Breast epithelium (tissue), 4 donors: ENCODE measurements around the gene ATP6V1F. TPM values are rescaled to one million over a fixed set of nuclear protein-coding genes. Genes with fewer than 3 reads are reported as not detected.
A peak's percentile ranks its signal among the peaks of the same experiment; 100 is the strongest.

Experiments used
- DNase-seq, 2 donors: peaks; one replicate each; pipeline ENCODE4 v3.0.0-alpha.2; 2019; ENCODE audit warnings: low spot score in 2 of 2
- H3K27ac ChIP-seq, 2 donors: fragments of 200-600 bp; sonication (generic) in 1 of 2; one replicate each; pipeline ENCODE4 v1.5.1; 2016 to 2019; ENCODE audit warnings: mild to moderate bottlenecking in 1 of 2
- H3K27me3 ChIP-seq, 2 donors: fragments of 200-600 bp; sonication (generic) in 1 of 2; one replicate each; pipeline versions ENCODE4 v1.5.1 to v1.6.0; 2017 to 2019; ENCODE audit warnings: control low read depth in 1 of 2, mild to moderate bottlenecking in 1 of 2
- H3K36me3 ChIP-seq: fragments of 200-600 bp; one replicate; pipeline ENCODE4 v1.5.1; 2019
- H3K4me1 ChIP-seq, 2 donors: fragments of 200-600 bp; sonication (generic); one replicate each; pipeline ENCODE4 v1.5.1; 2016 to 2019; ENCODE audit warnings: control low read depth in 1 of 2
- H3K4me3 ChIP-seq, 3 donors: fragments of 200-600 bp; sonication (generic); 1 replicate in 2 of 3; 2 replicates in 1 of 3; pipeline ENCODE4 v1.5.1; 2016 to 2019; ENCODE audit warnings: mild to moderate bottlenecking in 3 of 3, moderate library complexity in 2 of 3
- H3K9me3 ChIP-seq, 2 donors: fragments of 200-600 bp; sonication (generic) in 1 of 2; one replicate each; pipeline ENCODE4 v1.5.1; 2016 to 2019; ENCODE audit warnings: control low read depth in 1 of 2
- CTCF ChIP-seq, 3 donors: fragments of 450-650 bp; IDR thresholded peaks; one replicate each; pipeline ENCODE4 v1.5.1; 2016 to 2017; ENCODE audit warnings: antibody characterized with exemption in 3 of 3, mild to moderate bottlenecking in 3 of 3, moderate library complexity in 3 of 3
- POLR2A ChIP-seq: fragments of 450-650 bp; IDR thresholded peaks from one replicate; pipeline ENCODE4 v1.6.1; 2016; ENCODE audit warnings: antibody characterized with exemption, mild to moderate bottlenecking, moderate library complexity
- POLR2AphosphoS5 ChIP-seq, 3 donors: sonication (generic); formaldehyde crosslinking; IDR thresholded peaks; one replicate each; pipeline ENCODE4 v1.6.1; 2017; ENCODE audit warnings: antibody characterized with exemption in 3 of 3
- intact Hi-C: fragments of 100-400 bp; cut with DNase I; formaldehyde crosslinking; loops from one replicate; pipeline ENCODE4 v1.15.1; 2023; ENCODE audit warnings: low total_unique reads
- total RNA-seq, 3 donors: library from RNA; depleted of rRNA; stranded (reverse); fragments of >200 nt; gene quantifications; one replicate each; pipeline ENCODE4 v1.1.0, GENCODE V29; 2016

Gene ATP6V1F
- total RNA-seq, 3 donors from 2014 or later, result 117 to 174 (median 127) TPM

DNA sequence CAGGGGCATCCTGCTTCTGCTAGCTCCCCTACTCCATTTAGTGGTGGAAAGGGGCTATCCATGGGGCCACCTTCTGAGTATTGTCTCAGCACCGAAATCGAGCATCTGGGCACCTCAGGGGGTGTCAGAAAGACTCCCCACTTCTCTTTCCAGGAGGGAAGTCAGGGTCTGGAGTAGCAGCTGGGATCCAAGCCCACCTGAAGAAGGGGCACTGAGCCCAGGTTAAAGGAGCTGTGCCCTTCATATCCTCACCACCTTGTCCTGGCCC, 29.8 kb upstream of the ATP6V1F start:
- Histone ChIP-seq H3K4me3 (peak overlapping the region; percentile 51 to 85 (median 53)), H3K4me1 (peaks cover 0 to 7% of the 10 kb centered on the region in 2 donors), H3K27ac (peak overlapping the region; percentile 68 to 90), H3K36me3 (no peaks in the 10 kb centered on the region), H3K9me3 (no peaks in the 10 kb centered on the region), H3K27me3 (peaks cover 0 to 9% of the 10 kb centered on the region in 2 donors)
- intact Hi-C loops, result no loop called here
- DNase-seq, result no peak
- TF ChIP-seq CTCF (IDR thresholded peaks at IDR 0.05), result no peak
- TF ChIP-seq POLR2AphosphoS5 (IDR thresholded peaks at IDR 0.05), result no peak
- no peak for TF ChIP-seq POLR2A

GRCh38 chr7:128833148-128833945, 29.3 kb upstream of the ATP6V1F start:
- H3K36me3 ChIP-seq, result no peaks in the 10 kb centered on the region
- no peaks in the 10 kb centered on the region for H3K9me3 ChIP-seq
- peaks cover 0 to 9% of the 10 kb centered on the region in 2 donors for H3K27me3 ChIP-seq
- peak overlapping the region; percentile 68 to 90 for H3K27ac ChIP-seq
- intact Hi-C loops, result no loop called here
- peaks cover 0 to 7% of the 10 kb centered on the region in 2 donors for H3K4me1 ChIP-seq
- H3K4me3 ChIP-seq, result peak overlapping the region in 1 of 3 donors; percentile 85
- DNase-seq, result peak in 1 of 2 donors; percentile 24
- TF ChIP-seq POLR2A (no peak), CTCF (IDR thresholded peaks at IDR 0.05) (no peak), POLR2AphosphoS5 (IDR thresholded peaks at IDR 0.05) (no peak)

DNA sequence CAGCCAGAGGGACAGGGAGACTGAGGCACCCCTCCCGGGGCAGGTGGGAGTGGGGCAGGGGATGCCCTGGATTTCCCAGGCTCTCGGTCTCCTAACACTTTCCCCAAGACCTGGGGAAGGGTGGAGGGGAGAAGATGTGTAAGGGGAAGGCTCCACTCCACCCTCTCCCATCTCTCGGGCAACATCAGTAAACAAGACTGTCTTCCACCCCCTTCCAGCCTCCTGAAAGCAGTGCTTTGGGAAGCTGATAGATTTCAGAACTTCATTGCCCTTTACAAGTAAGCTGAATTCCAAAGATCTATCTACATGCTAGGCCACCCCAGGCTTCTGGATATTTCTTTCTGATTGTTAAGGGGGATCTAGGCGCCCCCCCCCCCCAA, 28.7 kb upstream of the ATP6V1F start:
- Histone ChIP-seq H3K36me3 (no peaks in the 10 kb centered on the region), H3K9me3 (no peaks in the 10 kb centered on the region), H3K27me3 (peaks cover 0 to 9% of the 10 kb centered on the region in 2 donors), H3K4me1 (peaks cover 0 to 7% of the 10 kb centered on the region in 2 donors), H3K4me3 (peak overlapping the region in 1 of 3 donors; percentile 85), H3K27ac (peak overlapping the region in 1 of 2 donors; percentile 90)
- DNase-seq, result no peak
- TF ChIP-seq POLR2AphosphoS5 (IDR thresholded peaks at IDR 0.05), result no peak
- intact Hi-C loops, result no loop called here

- DNase-seq, result no peak
- Histone ChIP-seq H3K36me3 (no peaks in the 10 kb centered on the region), H3K4me3 (no peak overlapping the region), H3K27ac (no peak overlapping the region), H3K4me1 (peaks cover 0 to 7% of the 10 kb centered on the region in 2 donors), H3K27me3 (peaks cover 0 to 9% of the 10 kb centered on the region in 2 donors), H3K9me3 (no peaks in the 10 kb centered on the region)
- TF ChIP-seq POLR2A (no peak), CTCF (IDR thresholded peaks at IDR 0.05) (no peak), POLR2AphosphoS5 (IDR thresholded peaks at IDR 0.05) (no peak)
- intact Hi-C loops, result no loop called here
Measured at GRCh38 chr7:128835231-128835751, 27.4 kb upstream of the ATP6V1F start.

- peaks cover 0 to 5% of the 10 kb centered on the region in 2 donors for H3K27me3 ChIP-seq
- no peak overlapping the region for H3K4me3 ChIP-seq
- peaks cover 0 to 7% of the 10 kb centered on the region in 2 donors for H3K4me1 ChIP-seq
- intact Hi-C loops, result no loop called here
- no peaks in the 10 kb centered on the region for H3K9me3 ChIP-seq
- peak overlapping the region in 1 of 2 donors; percentile 19 for H3K27ac ChIP-seq
- TF ChIP-seq POLR2A (no peak), CTCF (IDR thresholded peaks at IDR 0.05) (no peak), POLR2AphosphoS5 (IDR thresholded peaks at IDR 0.05) (no peak)
- DNase-seq, result no peak
- H3K36me3 ChIP-seq, result no peaks in the 10 kb centered on the region
Measured at GRCh38 chr7:128835790-128836641, 26.6 kb upstream of the ATP6V1F start.
